Muscle layer of colon (tissue), 2 donors: ENCODE data around the gene FLOT2.
"Not testable (repeated sequence)": the region's sequence is repeated elsewhere in the genome, so short reads cannot be mapped to it uniquely, and the experiment has no call there.

Experiments used
- H3K27ac ChIP-seq: one replicate; pipeline ENCODE4 v1.7.0; 2013; ENCODE audit warnings: low read depth, mild to moderate bottlenecking, low read length, moderate library complexity
- H3K27me3 ChIP-seq, 2 donors: one replicate each; pipeline ENCODE4 v1.7.0; 2013; ENCODE audit warnings: low read length in 2 of 2, mild to moderate bottlenecking in 2 of 2; ENCODE audit not compliant: insufficient read depth in 2 of 2, control insufficient read depth in 1 of 2
- H3K36me3 ChIP-seq: one replicate; pipeline ENCODE4 v1.7.0; 2013; ENCODE audit warnings: mild to moderate bottlenecking, low read length; ENCODE audit not compliant: insufficient read depth
- H3K4me1 ChIP-seq: one replicate; pipeline ENCODE4 v1.7.0; 2013; ENCODE audit warnings: mild to moderate bottlenecking, low read length; ENCODE audit not compliant: insufficient read depth
- H3K4me3 ChIP-seq, 2 donors: one replicate each; pipeline ENCODE4 v1.7.0; 2013; ENCODE audit warnings: low read length in 2 of 2, low read depth in 1 of 2, mild to moderate bottlenecking in 1 of 2, moderate library complexity in 1 of 2
- H3K9ac ChIP-seq: one replicate; pipeline ENCODE4 v1.7.0; 2013; ENCODE audit warnings: low read length
- H3K9me3 ChIP-seq: one replicate; pipeline ENCODE4 v1.7.0; 2013; ENCODE audit warnings: mild to moderate bottlenecking, low read length
- donor health status: abdominal sarcoma.
- donor health status: Adenocarcinoma of cecum.

The FLOT2 gene

DNA sequence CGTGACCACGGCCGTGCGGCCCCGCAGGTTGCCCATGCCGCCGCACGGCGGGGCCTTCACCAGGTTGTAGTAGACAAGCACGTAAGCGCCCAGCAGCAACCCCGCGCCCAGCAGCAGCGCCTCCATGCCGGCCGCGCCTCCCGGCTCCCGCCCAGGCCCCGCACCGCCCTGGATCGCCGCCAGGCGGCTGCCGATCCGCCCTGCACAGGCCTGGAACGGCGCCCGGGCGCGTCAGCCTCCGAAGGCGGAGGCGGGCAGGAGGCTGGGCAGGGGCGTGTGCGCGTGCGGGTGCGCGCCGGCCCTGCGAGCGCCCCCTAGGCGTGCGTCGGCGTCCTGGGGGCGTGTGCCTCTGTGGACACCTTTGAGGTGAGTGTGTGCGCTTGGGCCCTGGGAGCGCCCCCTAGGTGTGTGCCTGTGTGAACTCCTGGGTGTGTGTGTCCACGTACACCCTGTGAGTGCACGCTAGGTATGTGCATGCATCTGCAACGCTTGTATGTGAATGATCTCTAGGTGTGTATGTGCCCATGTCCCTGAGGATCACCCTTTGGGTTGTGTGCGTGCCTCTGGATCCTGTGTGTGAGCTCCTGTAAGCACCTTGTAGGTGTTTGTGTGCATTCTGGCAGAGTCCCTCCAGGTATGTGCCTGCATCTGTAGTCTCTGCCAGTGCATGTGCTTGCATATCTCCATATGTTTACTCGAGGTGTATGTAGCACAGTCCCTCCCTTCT is 5.4 kb upstream of the FLOT2 start, which contains the start of gene DHRS13:
TSS of gene DHRS13 (minus strand) at position 261 of the 727 bp plus-strand sequence. CDS start at position 126, 135 bp downstream.
- Histone ChIP-seq H3K36me3 (peaks cover 18% of the 10 kb centered on the region), H3K9me3 (no peaks in the 10 kb centered on the region), H3K27ac (peak within 1 kb of the TSS; percentile 57), H3K27me3 (no peaks in the 10 kb centered on the region), H3K4me3 (peak within 1 kb of the TSS; percentile 44 to 58), H3K4me1 (peaks cover 30% of the 10 kb centered on the region), H3K9ac (peak within 1 kb of the TSS; percentile 14)

DNA sequence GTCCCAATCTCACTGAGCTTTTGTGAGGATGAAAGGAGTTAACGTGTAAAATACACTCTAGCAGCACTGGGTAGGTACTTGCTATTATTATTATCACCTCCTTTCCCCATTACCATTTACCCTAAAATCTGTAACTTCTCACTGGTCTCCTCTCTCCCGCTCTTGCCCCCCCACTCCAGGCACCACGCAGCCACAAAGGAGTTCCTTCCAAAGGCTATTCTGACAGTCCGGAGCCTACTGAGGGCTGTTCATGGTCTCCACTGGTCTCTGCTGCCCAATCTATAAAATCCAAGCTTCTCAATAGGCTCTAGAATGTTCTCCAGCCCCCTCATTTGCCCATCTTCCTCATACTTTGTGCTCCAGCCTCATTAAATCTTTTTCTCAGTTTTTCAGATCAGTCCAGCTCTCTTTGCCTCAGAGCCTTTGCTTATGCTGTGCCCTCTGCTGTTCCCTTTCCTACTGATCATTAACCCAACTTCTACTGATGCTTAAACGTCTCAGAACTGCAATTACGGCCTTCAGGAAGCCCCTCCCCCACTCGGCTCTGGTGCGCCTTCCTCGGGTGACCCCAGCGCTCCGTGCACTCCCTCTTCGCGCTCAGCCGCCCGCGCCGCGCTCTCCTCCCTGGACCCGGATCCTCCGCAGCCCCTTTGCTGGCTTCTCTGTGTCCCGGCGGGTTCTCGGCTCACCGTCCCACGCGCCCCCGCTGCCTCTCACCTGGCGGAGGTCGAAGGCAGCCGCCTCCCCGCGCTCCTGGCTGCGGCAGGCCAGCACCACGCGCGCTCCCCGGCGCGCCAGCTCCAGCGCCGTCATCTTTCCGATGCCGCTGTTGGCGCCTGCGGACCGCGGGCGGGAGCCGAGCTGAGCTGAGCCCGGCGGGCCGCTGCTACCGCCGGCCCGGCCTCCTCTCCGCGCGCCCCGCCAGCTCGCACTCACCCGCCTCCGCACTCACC is 4.6 kb upstream of the FLOT2 start:
- peak overlapping the region; percentile 14 for H3K9ac ChIP-seq
- H3K27me3 ChIP-seq: no peaks in the 10 kb centered on the region

GRCh38 chr17:28900986-28901726 is 3.6 kb upstream of the FLOT2 start:
- no peak overlapping the region for H3K27ac ChIP-seq
- H3K9ac ChIP-seq: no peak overlapping the region
- peaks cover 5% of the 10 kb centered on the region for H3K36me3 ChIP-seq
- H3K4me1 ChIP-seq: peaks cover 21% of the 10 kb centered on the region
- no peaks in the 10 kb centered on the region for H3K9me3 ChIP-seq
- H3K4me3 ChIP-seq: no peak overlapping the region
- no peaks in the 10 kb centered on the region for H3K27me3 ChIP-seq

More for the DNA sequence above, 4.6 kb upstream of the FLOT2 start:
- Histone ChIP-seq H3K27ac (peak overlapping the region; percentile 57), H3K9me3 (no peaks in the 10 kb centered on the region), H3K4me3 (peak overlapping the region; percentile 44 to 58), H3K4me1 (peaks cover 25% of the 10 kb centered on the region), H3K36me3 (peaks cover 15% of the 10 kb centered on the region)

GRCh38 chr17:28899212-28899815 is 1.8 kb upstream of the FLOT2 start:
- peaks cover 26% of the 10 kb centered on the region for H3K4me1 ChIP-seq
- H3K36me3 ChIP-seq: no peaks in the 10 kb centered on the region
- H3K27me3 ChIP-seq: no peaks in the 10 kb centered on the region
- no peak overlapping the region for H3K27ac ChIP-seq
- no peak overlapping the region for H3K9ac ChIP-seq
- no peak overlapping the region for H3K4me3 ChIP-seq
- no peaks in the 10 kb centered on the region for H3K9me3 ChIP-seq

DNA sequence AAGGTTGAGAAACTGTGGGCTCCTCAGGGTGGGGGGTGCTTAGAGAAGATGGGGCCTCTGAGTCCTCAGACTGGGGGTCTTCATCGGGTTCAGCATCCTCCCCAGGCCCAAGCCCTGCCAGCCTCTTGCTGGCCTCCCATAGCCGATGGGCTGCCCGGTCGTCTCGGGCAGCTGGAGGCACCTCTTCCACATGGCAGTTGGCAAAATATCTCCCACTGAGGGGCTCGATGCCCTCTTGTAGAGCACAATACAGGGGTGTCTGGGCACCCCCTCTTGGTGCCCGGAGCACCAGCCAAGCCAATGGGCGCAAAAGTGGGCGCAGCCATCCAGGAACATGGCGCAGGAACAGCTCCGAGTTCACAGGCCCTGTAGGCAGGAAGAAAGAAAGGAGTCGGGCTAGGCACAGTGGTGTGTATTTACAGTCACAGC is 1.0 kb upstream of the FLOT2 start:
- peaks cover 26% of the 10 kb centered on the region for H3K4me1 ChIP-seq
- no peak overlapping the region for H3K9ac ChIP-seq
- no peaks in the 10 kb centered on the region for H3K9me3 ChIP-seq
- peak overlapping the region; percentile 88 for H3K27ac ChIP-seq
- H3K4me3 ChIP-seq: no peak overlapping the region
- H3K36me3 ChIP-seq: no peaks in the 10 kb centered on the region
- H3K27me3 ChIP-seq: no peaks in the 10 kb centered on the region

- H3K27me3 ChIP-seq: no peaks in the 10 kb centered on the region
- peak overlapping the region; percentile 97 for H3K9ac ChIP-seq
- H3K27ac ChIP-seq: peak overlapping the region; percentile 88
- peaks cover 26% of the 10 kb centered on the region for H3K4me1 ChIP-seq
- H3K4me3 ChIP-seq: peak overlapping the region; percentile 70 to 86
- no peaks in the 10 kb centered on the region for H3K36me3 ChIP-seq
- H3K9me3 ChIP-seq: no peaks in the 10 kb centered on the region
These were observed 415 bp upstream of the FLOT2 start for GRCh38 chr17:28897769-28898526.

DNA sequence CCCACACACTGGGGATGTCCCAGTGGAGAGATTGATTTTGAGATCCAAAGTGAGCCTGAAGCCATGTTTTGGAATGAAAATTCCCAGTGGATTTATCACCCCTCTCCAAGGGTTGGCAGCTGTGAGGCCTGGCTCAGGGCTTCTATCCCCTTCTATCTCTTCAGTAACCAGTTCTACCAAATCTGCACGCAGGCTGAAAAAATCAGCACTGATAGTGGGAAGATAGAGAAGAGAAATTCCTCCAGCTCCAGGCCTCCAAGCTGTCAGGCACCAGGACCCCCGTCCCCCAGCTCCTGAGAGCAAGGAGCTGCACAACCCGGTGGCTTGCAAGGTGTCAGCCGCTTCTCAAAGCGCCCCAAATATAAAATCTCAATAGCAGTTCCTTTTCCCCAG is 1.0 kb downstream of the FLOT2 start:
- Histone ChIP-seq H3K27me3 (no peaks in the 10 kb centered on the region), H3K9ac (peak overlapping the region; percentile 74), H3K4me1 (peaks cover 20% of the 10 kb centered on the region), H3K27ac (peak overlapping the region; percentile 88), H3K36me3 (no peaks in the 10 kb centered on the region), H3K4me3 (peak overlapping the region in 1 of 2 donors; percentile 86), H3K9me3 (no peaks in the 10 kb centered on the region)

DNA sequence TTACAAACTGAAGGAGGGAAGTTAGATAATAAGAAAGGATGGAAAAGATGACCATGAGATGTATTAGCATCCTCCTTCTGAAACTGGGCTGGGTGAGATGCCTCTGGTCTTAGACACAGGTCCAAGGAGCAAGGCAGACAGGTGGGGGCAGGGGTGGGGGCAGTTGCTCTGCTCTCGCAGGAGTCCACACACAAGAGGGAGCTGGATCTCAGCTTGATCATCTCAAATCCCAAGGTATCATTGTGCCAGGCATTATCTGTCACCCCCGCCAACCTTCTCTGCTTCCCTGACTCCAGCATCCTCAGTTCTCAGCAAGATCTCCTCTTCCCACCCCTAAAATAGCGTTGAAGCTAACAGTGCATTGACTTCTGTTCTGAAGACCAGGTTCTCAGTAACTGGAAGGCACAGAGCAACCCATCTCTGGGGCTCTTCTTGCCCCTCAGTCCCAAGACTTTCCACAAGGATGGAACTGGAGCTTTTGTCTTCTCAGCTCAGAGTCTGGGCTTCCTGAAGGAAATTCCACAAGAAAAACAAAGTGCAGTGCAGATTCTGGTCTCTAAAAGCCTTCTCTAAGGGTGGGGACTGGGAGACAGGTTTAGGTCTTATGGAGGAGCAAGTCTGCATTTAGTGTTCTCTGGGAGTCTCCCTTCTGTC is 1.6 kb downstream of the FLOT2 start:
- Histone ChIP-seq H3K36me3 (no peaks in the 10 kb centered on the region), H3K9ac (no peak overlapping the region), H3K27ac (peak overlapping the region; percentile 38), H3K4me3 (peak overlapping the region in 1 of 2 donors; percentile 86), H3K4me1 (peaks cover 20% of the 10 kb centered on the region), H3K9me3 (no peaks in the 10 kb centered on the region), H3K27me3 (no peaks in the 10 kb centered on the region)

- not testable (repeated sequence) for H3K9ac ChIP-seq, H3K4me3 ChIP-seq, H3K9me3 ChIP-seq, H3K27ac ChIP-seq, H3K27me3 ChIP-seq, H3K36me3 ChIP-seq
- H3K4me1 ChIP-seq: peaks cover 20% of the 10 kb centered on the region
These were observed 4.0 kb downstream of the FLOT2 start for GRCh38 chr17:28893248-28894183.
